HEK293T (cell line): Measurements from ENCODE around the gene ITGB3.
A peak's percentile ranks its signal among the peaks of the same experiment; 100 is the strongest.

Source experiments
- CTCF ChIA-PET: fragments of 350-600 bp; formaldehyde crosslinking; extraction: SDS; loops from one replicate; lab custom pipeline; 2021; ENCODE audit warnings: antibody characterized with exemption, inconsistent platforms; lab: Yijun Ruan, JAX
- POLR2A ChIA-PET: fragments of 350-600 bp; formaldehyde crosslinking; extraction: SDS; loops from one replicate; lab custom pipeline; 2020; ENCODE audit warnings: antibody characterized with exemption, inconsistent platforms; lab: Yijun Ruan, JAX
- DNase-seq: peaks from one replicate; pipeline ENCODE4 v3.0.0; 2012; ENCODE audit warnings: mixed read lengths; ENCODE audit errors: extremely low spot score
- ARNT ChIP-seq: fragments of 450-650 bp; IDR thresholded peaks from 2 replicates; pipeline ENCODE4 v1.6.1; 2017; ENCODE audit warnings: mild to moderate bottlenecking
- BHLHE40 ChIP-seq: fragments of 450-650 bp; IDR thresholded peaks from 2 replicates; pipeline ENCODE4 v1.6.1; 2016; ENCODE audit warnings: mild to moderate bottlenecking, moderate library complexity, borderline replicate concordance
- CTBP1 ChIP-seq: fragments of 450-650 bp; IDR thresholded peaks from 2 replicates; pipeline ENCODE4 v1.6.1; 2016; ENCODE audit warnings: borderline replicate concordance
- ELF4 ChIP-seq: fragments of 450-650 bp; IDR thresholded peaks from 2 replicates; pipeline ENCODE4 v1.6.1; 2017; ENCODE audit warnings: antibody characterized with exemption
- FOXA1 ChIP-seq: fragments of 450-650 bp; IDR thresholded peaks from 2 replicates; pipeline ENCODE4 v1.6.1; 2016; ENCODE audit warnings: mild to moderate bottlenecking
- FOXK2 ChIP-seq: fragments of 450-650 bp; IDR thresholded peaks from 2 replicates; pipeline ENCODE4 v1.6.1; 2016; ENCODE audit warnings: mild to moderate bottlenecking
- FOXM1 ChIP-seq: fragments of 450-650 bp; IDR thresholded peaks from 2 replicates; pipeline ENCODE4 v1.6.1; 2017; ENCODE audit warnings: mild to moderate bottlenecking, borderline replicate concordance
- HDGF ChIP-seq: fragments of 450-650 bp; IDR thresholded peaks from 2 replicates; pipeline ENCODE4 v1.6.1; 2017; ENCODE audit warnings: antibody characterized with exemption, borderline replicate concordance
- L3MBTL2 ChIP-seq: fragments of 450-650 bp; conservative IDR thresholded peaks from 2 replicates; pipeline ENCODE4 v1.6.1; 2016; ENCODE audit warnings: mild to moderate bottlenecking
- LEF1 ChIP-seq: fragments of 450-650 bp; IDR thresholded peaks from 2 replicates; pipeline ENCODE4 v1.6.1; 2017; ENCODE audit warnings: mild to moderate bottlenecking, borderline replicate concordance
- NFRKB ChIP-seq: fragments of 450-650 bp; IDR thresholded peaks from 2 replicates; pipeline ENCODE4 v1.6.1; 2016; ENCODE audit warnings: mild to moderate bottlenecking, moderate library complexity
- PKNOX1 ChIP-seq: fragments of 450-650 bp; IDR thresholded peaks from 2 replicates; pipeline ENCODE4 v1.6.1; 2016
- SP1 ChIP-seq: fragments of 450-650 bp; IDR thresholded peaks from 2 replicates; pipeline ENCODE4 v1.6.1; 2017
- SUZ12 ChIP-seq: fragments of 450-650 bp; IDR thresholded peaks from 2 replicates; pipeline ENCODE4 v1.6.1; 2016; ENCODE audit warnings: mild to moderate bottlenecking
- TARDBP ChIP-seq: fragments of 450-650 bp; IDR thresholded peaks from 2 replicates; pipeline ENCODE4 v1.6.1; 2016
- ZNF384 ChIP-seq: fragments of 450-650 bp; IDR thresholded peaks from 2 replicates; pipeline ENCODE4 v1.6.1; 2016

ITGB3 gene

GRCh38 chr17:47229535-47230443, 23.8 kb upstream of the ITGB3 start:
- ChIA-PET POLR2A (no interaction called here), CTCF (interaction anchor here (0.6 to 2.1 kb wide), 5 partner anchors 11 to 978 kb away, joined by 3 to 18 read pairs (median 3); no protein-coding TSS in a partner anchor)
- TF ChIP-seq L3MBTL2 (peak; percentile 75), LEF1 (no peak), TARDBP (0 out of 2 replicates have a peak, but pooled peaks have one; percentile 16), CTBP1 (0 out of 2 replicates have a peak, but pooled peaks have one; percentile 26)
- DNase-seq, result peak; percentile 89

- ChIA-PET POLR2A (no interaction called here), CTCF (interaction anchor here (0.6 to 2.1 kb wide), 3 partner anchors 82 to 85 kb away, joined by 4 to 18 read pairs (median 8); no protein-coding TSS in a partner anchor)
- no peak for DNase-seq
- no peak for TF ChIP-seq BHLHE40
- TF ChIP-seq ARNT, result no peak
- no peak for TF ChIP-seq LEF1
- TF ChIP-seq CTBP1, result no peak
- TF ChIP-seq NFRKB, result no peak
- TF ChIP-seq ELF4, result no peak
Observed at GRCh38 chr17:47230864-47231263, 22.8 kb upstream of the ITGB3 start.

- TF ChIP-seq SP1 (no peak), HDGF (no peak), BHLHE40 (no peak), SUZ12 (no peak), FOXK2 (no peak), ARNT (no peak), CTBP1 (no peak), FOXA1 (no peak), ZNF384 (no peak), NFRKB (no peak), TARDBP (no peak), PKNOX1 (no peak), FOXM1 (no peak), L3MBTL2 (no peak), ELF4 (no peak)
- CTCF ChIA-PET, result interaction anchor here (0.6 kb wide), 1 partner anchor 85 kb away, joined by 4 read pairs; no protein-coding TSS in a partner anchor
- DNase-seq, result no peak
- POLR2A ChIA-PET, result no interaction called here
Observed at GRCh38 chr17:47231334-47231733, 22.3 kb upstream of the ITGB3 start.

GRCh38 chr17:47231866-47232265, 21.8 kb upstream of the ITGB3 start:
- CTCF ChIA-PET, result no interaction called here
- DNase-seq, result no peak
- POLR2A ChIA-PET, result no interaction called here
- TF ChIP-seq FOXK2 (no peak), FOXM1 (no peak), FOXA1 (no peak), SUZ12 (no peak), LEF1 (no peak)

- CTCF ChIA-PET, result interaction anchor here (0.5 kb wide), 1 partner anchor 108 kb away, joined by 3 read pairs; no protein-coding TSS in a partner anchor
- no peak for DNase-seq
- TF ChIP-seq LEF1 (no peak), L3MBTL2 (no peak), HDGF (no peak)
- POLR2A ChIA-PET, result no interaction called here
Observed at GRCh38 chr17:47232465-47232864, 21.2 kb upstream of the ITGB3 start.

- CTCF ChIA-PET, result no interaction called here
- no peak for DNase-seq
- TF ChIP-seq SP1 (no peak), FOXM1 (no peak), FOXK2 (no peak), FOXA1 (no peak), BHLHE40 (no peak), ELF4 (no peak), ZNF384 (no peak), LEF1 (no peak), SUZ12 (no peak), TARDBP (no peak), L3MBTL2 (no peak), PKNOX1 (no peak), CTBP1 (no peak)
- POLR2A ChIA-PET, result no interaction called here
Observed at GRCh38 chr17:47235506-47235905, 18.1 kb upstream of the ITGB3 start.

GRCh38 chr17:47235923-47236322, 17.7 kb upstream of the ITGB3 start:
- no peak for TF ChIP-seq SP1
- no peak for TF ChIP-seq CTBP1
- no peak for TF ChIP-seq BHLHE40
- TF ChIP-seq FOXK2, result no peak
- no peak for TF ChIP-seq ELF4
- TF ChIP-seq TARDBP, result no peak
- no peak for TF ChIP-seq ZNF384
- no peak for TF ChIP-seq ARNT
- no peak for TF ChIP-seq HDGF
- TF ChIP-seq L3MBTL2, result no peak
- TF ChIP-seq NFRKB, result no peak
- no peak for TF ChIP-seq FOXA1
- TF ChIP-seq LEF1, result no peak
- no peak for TF ChIP-seq SUZ12
- no peak for TF ChIP-seq FOXM1
- TF ChIP-seq PKNOX1, result no peak

More at GRCh38 chr17:47235923-47236322, 17.7 kb upstream of the ITGB3 start:
- CTCF ChIA-PET, result no interaction called here
- no peak for DNase-seq
- POLR2A ChIA-PET, result no interaction called here
